Measurements from ENCODE around the gene CHD5.

DNA sequence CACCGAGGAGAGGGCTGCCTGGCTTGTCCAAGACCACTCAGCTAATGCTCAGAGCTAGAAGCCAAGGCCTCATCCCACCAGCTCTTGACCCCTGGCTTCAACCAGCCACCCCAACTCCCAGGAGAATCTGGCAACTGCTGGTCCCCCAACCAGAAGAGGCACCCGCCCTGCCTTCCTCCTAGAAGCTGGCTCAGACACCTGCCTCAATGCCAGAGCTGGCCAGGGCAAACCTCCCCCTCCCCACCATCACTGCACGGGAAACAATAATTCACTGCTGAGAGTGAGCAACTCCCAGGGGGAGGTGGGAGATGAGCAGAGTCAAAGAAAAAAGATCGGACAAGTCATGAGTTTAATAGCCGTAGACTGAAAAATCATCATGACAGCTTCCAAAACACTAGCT lies 3.3 kb downstream of the CHD5 start:
- TF ChIP-seq POLR2A (IDR thresholded peaks at IDR 0.05) (no peak), EP300 (IDR thresholded peaks at IDR 0.05) (no peak)
- TF ChIP-seq, protein P1, sequence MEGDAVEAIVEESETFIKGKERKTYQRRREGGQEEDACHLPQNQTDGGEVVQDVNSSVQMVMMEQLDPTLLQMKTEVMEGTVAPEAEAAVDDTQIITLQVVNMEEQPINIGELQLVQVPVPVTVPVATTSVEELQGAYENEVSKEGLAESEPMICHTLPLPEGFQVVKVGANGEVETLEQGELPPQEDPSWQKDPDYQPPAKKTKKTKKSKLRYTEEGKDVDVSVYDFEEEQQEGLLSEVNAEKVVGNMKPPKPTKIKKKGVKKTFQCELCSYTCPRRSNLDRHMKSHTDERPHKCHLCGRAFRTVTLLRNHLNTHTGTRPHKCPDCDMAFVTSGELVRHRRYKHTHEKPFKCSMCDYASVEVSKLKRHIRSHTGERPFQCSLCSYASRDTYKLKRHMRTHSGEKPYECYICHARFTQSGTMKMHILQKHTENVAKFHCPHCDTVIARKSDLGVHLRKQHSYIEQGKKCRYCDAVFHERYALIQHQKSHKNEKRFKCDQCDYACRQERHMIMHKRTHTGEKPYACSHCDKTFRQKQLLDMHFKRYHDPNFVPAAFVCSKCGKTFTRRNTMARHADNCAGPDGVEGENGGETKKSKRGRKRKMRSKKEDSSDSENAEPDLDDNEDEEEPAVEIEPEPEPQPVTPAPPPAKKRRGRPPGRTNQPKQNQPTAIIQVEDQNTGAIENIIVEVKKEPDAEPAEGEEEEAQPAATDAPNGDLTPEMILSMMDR (IDR thresholded peaks at IDR 0.05), result no peak

Data from tibial nerve (tissue), 4 donors.